KBM-7 (cell line): Measurements from ENCODE around the gene TANC1.
A peak's percentile ranks its signal among the peaks of the same experiment; 100 is the strongest.
"Not testable (repeated sequence)": the region's sequence is repeated elsewhere in the genome, so short reads cannot be mapped to it uniquely, and the experiment has no call there.

Experiments
- DNase-seq: peaks from one replicate; pipeline ENCODE4 v3.0.0-alpha.2; 2015
- in situ Hi-C: fragments of 300-500 bp; cut with MboI; formaldehyde crosslinking; loops from 2 replicates; pipeline ENCODE4 v1.14.3; 2020; ENCODE audit warnings: low sequenced_read_pairs, low pct_unique_long_range_greater_than_20kb, mixed read lengths

Gene TANC1

GRCh38 chr2:159013103-159013502 lies 44.7 kb downstream of the TANC1 start:
- in situ Hi-C loops: no loop called here
- DNase-seq: no peak

GRCh38 chr2:159015174-159015573 lies 46.7 kb downstream of the TANC1 start:
- in situ Hi-C loops: no loop called here
- no peak for DNase-seq

- DNase-seq: no peak
- in situ Hi-C loops: no loop called here
Measured at GRCh38 chr2:159015823-159016222, 47.4 kb downstream of the TANC1 start.

- in situ Hi-C loops: no loop called here
- no peak for DNase-seq
Measured at GRCh38 chr2:159017837-159018236, 49.4 kb downstream of the TANC1 start.

GRCh38 chr2:159019021-159019420 lies 50.6 kb downstream of the TANC1 start:
- in situ Hi-C loops: no loop called here

GRCh38 chr2:159022019-159022418 lies 53.6 kb downstream of the TANC1 start:
- DNase-seq: no peak
- in situ Hi-C loops: no loop called here

More at GRCh38 chr2:159019021-159019420, 50.6 kb downstream of the TANC1 start:
- no peak for DNase-seq

GRCh38 chr2:159026170-159026569 lies 57.7 kb downstream of the TANC1 start:
- no peak for DNase-seq
- in situ Hi-C loops: no loop called here

- in situ Hi-C loops: no loop called here
Measured at GRCh38 chr2:159028776-159029175, 60.3 kb downstream of the TANC1 start.

GRCh38 chr2:159029936-159030335 lies 61.5 kb downstream of the TANC1 start:
- in situ Hi-C loops: no loop called here
- no peak for DNase-seq

More at GRCh38 chr2:159028776-159029175, 60.3 kb downstream of the TANC1 start:
- DNase-seq: no peak

GRCh38 chr2:159030674-159031380 lies 62.4 kb downstream of the TANC1 start:
- in situ Hi-C loops: no loop called here
- DNase-seq: no peak

GRCh38 chr2:159032146-159032545 lies 63.7 kb downstream of the TANC1 start:
- no peak for DNase-seq
- in situ Hi-C loops: no loop called here

- in situ Hi-C loops: no loop called here
- DNase-seq: no peak
Measured at GRCh38 chr2:159032580-159032979, 64.1 kb downstream of the TANC1 start.

GRCh38 chr2:159034713-159035112 lies 66.3 kb downstream of the TANC1 start:
- DNase-seq: no peak
- in situ Hi-C loops: no loop called here

- in situ Hi-C loops: no loop called here
Measured at GRCh38 chr2:159035790-159036411, 67.5 kb downstream of the TANC1 start.

GRCh38 chr2:159036461-159036860 lies 68.0 kb downstream of the TANC1 start:
- in situ Hi-C loops, DNase-seq: not testable (repeated sequence)

More at GRCh38 chr2:159035790-159036411, 67.5 kb downstream of the TANC1 start:
- DNase-seq: peak; percentile 17

GRCh38 chr2:159041328-159041727 lies 72.9 kb downstream of the TANC1 start:
- DNase-seq, in situ Hi-C loops: not testable (repeated sequence)

- DNase-seq: no peak
- in situ Hi-C loops: no loop called here
Measured at GRCh38 chr2:159042115-159042850, 73.8 kb downstream of the TANC1 start.

GRCh38 chr2:159043710-159044109 lies 75.3 kb downstream of the TANC1 start:
- in situ Hi-C loops: no loop called here
- DNase-seq: no peak

- no peak for DNase-seq
- in situ Hi-C loops: no loop called here
Measured at GRCh38 chr2:159044804-159045286, 76.4 kb downstream of the TANC1 start.
